ENCODE results near the gene MOV10. TPM values are rescaled to one million over a fixed set of nuclear protein-coding genes. Genes with fewer than 3 reads are reported as not detected.

MOV10 gene
- polyA plus RNA-seq, 1 donor from 2014 or later = 1.4 TPM

- no peaks in the 10 kb centered on the region for H3F3A ChIP-seq (ENCODE audit: insufficient read depth, low read length, poor library complexity, severe bottlenecking)
- no peak overlapping the region for H3K4me3 ChIP-seq (ENCODE audit: low read length)
- H4K20me1 ChIP-seq (ENCODE audit: insufficient read depth) = no peaks in the 10 kb centered on the region
- no peaks in the 10 kb centered on the region for H3K36me3 ChIP-seq (ENCODE audit: insufficient read depth, low read length)
- H3K79me2 ChIP-seq (replicated peaks; ENCODE audit: insufficient read depth, low read length) = no peaks in the 10 kb centered on the region
- H2AFZ ChIP-seq (ENCODE audit: low read depth, low read length) = no peak overlapping the region
- H3K27me3 ChIP-seq (ENCODE audit: insufficient read depth, low read depth, low read length) = peaks cover 13% of the 10 kb centered on the region
- H3K4me2 ChIP-seq (ENCODE audit: low read length) = no peak overlapping the region
- H3K9me2 ChIP-seq (ENCODE audit: insufficient read depth, low read length) = no peaks in the 10 kb centered on the region
- H3K9ac ChIP-seq (ENCODE audit: low read length) = no peak overlapping the region
- TF ChIP-seq RAD21 (conservative IDR thresholded peaks at IDR 0.05) (no peak), EZH2 (IDR thresholded peaks at IDR 0.05; ENCODE audit: borderline replicate concordance, insufficient read depth, low read length, poor library complexity, severe bottlenecking) (no peak), POLR2AphosphoS5 (IDR thresholded peaks at IDR 0.05) (no peak), REST (IDR thresholded peaks at IDR 0.05; ENCODE audit: borderline replicate concordance) (no peak), MXI1 (conservative IDR thresholded peaks at IDR 0.05; ENCODE audit: poor library complexity, severe bottlenecking) (no peak)
- H3K27ac ChIP-seq (ENCODE audit: low read length) = no peak overlapping the region
- H3K9me3 ChIP-seq (ENCODE audit: low read length) = no peaks in the 10 kb centered on the region
Measured at GRCh38 chr1:112708002-112708448, 33.6 kb downstream of the MOV10 start.

GRCh38 chr1:112708489-112708888, 34.0 kb downstream of the MOV10 start:
- peaks cover 16% of the 10 kb centered on the region for H3K27me3 ChIP-seq (ENCODE audit: insufficient read depth, low read depth, low read length)
- H3K27ac ChIP-seq (ENCODE audit: low read length) = no peak overlapping the region
- no peak overlapping the region for H3K9ac ChIP-seq (ENCODE audit: low read length)

More at GRCh38 chr1:112708489-112708888, 34.0 kb downstream of the MOV10 start:
- Histone ChIP-seq H3K79me2 (replicated peaks; ENCODE audit: insufficient read depth, low read length) (no peaks in the 10 kb centered on the region), H4K20me1 (ENCODE audit: insufficient read depth) (no peaks in the 10 kb centered on the region), H3K4me3 (ENCODE audit: low read length) (no peak overlapping the region), H3K9me2 (ENCODE audit: insufficient read depth, low read length) (no peaks in the 10 kb centered on the region), H2AFZ (ENCODE audit: low read depth, low read length) (no peak overlapping the region), H3K36me3 (ENCODE audit: insufficient read depth, low read length) (no peaks in the 10 kb centered on the region), H3K9me3 (ENCODE audit: low read length) (no peaks in the 10 kb centered on the region), H3K4me2 (ENCODE audit: low read length) (no peak overlapping the region), H3F3A (ENCODE audit: insufficient read depth, low read length, poor library complexity, severe bottlenecking) (no peaks in the 10 kb centered on the region)
- TF ChIP-seq RAD21 (conservative IDR thresholded peaks at IDR 0.05) (no peak), MXI1 (conservative IDR thresholded peaks at IDR 0.05; ENCODE audit: poor library complexity, severe bottlenecking) (no peak), SMC3 (conservative IDR thresholded peaks at IDR 0.05; ENCODE audit: poor library complexity) (no peak), REST (IDR thresholded peaks at IDR 0.05; ENCODE audit: borderline replicate concordance) (no peak), POLR2AphosphoS5 (IDR thresholded peaks at IDR 0.05) (no peak), EP300 (conservative IDR thresholded peaks at IDR 0.05; ENCODE audit: poor library complexity, severe bottlenecking) (no peak), TAF1 (IDR thresholded peaks at IDR 0.05; ENCODE audit: low read depth) (no peak), EZH2 (IDR thresholded peaks at IDR 0.05; ENCODE audit: borderline replicate concordance, insufficient read depth, low read length, poor library complexity, severe bottlenecking) (no peak), CTCF (IDR thresholded peaks at IDR 0.05; ENCODE audit: poor library complexity, severe bottlenecking) (no peak)
